Measurements from ENCODE around the gene IL17RD. TPM values are rescaled to one million over a fixed set of nuclear protein-coding genes. Genes with fewer than 3 reads are reported as not detected.

IL17RD gene
- total and polyA plus RNA-seq, 9 of the 15 experiments (the other 6 are each of a cell fraction or from before 2014, with no cell fraction given), result under 0.01 to 0.09 (median 0.04) TPM; not detected in 4

DNA sequence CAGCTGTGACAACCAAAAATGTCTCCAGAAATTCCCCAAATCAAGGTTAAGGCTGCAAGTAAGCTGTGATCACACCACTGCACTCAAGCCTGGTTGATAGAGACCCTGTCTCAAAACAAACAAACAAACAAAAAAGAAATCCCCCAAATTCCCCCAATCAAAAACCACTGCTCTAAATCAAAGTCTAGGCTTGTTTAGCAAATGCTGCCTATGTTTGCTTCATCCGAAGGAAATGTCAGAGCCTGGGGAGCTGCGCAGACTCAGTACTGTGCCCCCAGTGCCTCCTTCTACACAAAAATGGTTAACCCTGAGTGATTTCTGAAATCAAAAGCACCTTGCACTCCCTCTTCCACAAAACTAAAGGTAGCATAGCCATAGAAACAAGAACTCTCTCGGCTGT is 13.4 kb downstream of the IL17RD start:
- H3K79me2 ChIP-seq (ENCODE audit: control insufficient read depth, insufficient read depth, low read length), result no peaks in the 10 kb centered on the region
- no peaks in the 10 kb centered on the region for H4K20me1 ChIP-seq (replicated peaks; ENCODE audit: control insufficient read depth, insufficient read depth, low read length)
- no peak overlapping the region for H3K9ac ChIP-seq (ENCODE audit: insufficient read depth in 1 of 2, low read depth in 2 of 2, low read length in 2 of 2)
- FAIRE-seq (no peak), ATAC-seq (no peak), DNase-seq (ENCODE audit: extremely low read depth in 1 of 4, low spot score in 3 of 4) (no peak)
- no peaks in the 10 kb centered on the region for H3K4me1 ChIP-seq (replicated peaks in 1 of 2; ENCODE audit: control insufficient read depth in 2 of 2, insufficient read depth in 2 of 2, low read length in 2 of 2)
- in situ Hi-C loops (cut with MboI) (no loop called here), intact Hi-C loops (cut with micrococcal nuclease) (no loop called here)
- TF ChIP-seq, protein P1, sequence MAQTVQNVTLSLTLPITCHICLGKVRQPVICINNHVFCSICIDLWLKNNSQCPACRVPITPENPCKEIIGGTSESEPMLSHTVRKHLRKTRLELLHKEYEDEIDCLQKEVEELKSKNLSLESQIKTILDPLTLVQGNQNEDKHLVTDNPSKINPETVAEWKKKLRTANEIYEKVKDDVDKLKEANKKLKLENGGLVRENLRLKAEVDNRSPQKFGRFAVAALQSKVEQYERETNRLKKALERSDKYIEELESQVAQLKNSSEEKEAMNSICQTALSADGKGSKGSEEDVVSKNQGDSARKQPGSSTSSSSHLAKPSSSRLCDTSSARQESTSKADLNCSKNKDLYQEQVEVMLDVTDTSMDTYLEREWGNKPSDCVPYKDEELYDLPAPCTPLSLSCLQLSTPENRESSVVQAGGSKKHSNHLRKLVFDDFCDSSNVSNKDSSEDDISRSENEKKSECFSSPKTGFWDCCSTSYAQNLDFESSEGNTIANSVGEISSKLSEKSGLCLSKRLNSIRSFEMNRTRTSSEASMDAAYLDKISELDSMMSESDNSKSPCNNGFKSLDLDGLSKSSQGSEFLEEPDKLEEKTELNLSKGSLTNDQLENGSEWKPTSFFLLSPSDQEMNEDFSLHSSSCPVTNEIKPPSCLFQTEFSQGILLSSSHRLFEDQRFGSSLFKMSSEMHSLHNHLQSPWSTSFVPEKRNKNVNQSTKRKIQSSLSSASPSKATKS (CRISPR knock-in tag; IDR thresholded peaks at IDR 0.05), result no peak
- no peak for TF ChIP-seq NCOR1 (IDR thresholded peaks at IDR 0.05)
- TF ChIP-seq, protein P2, sequence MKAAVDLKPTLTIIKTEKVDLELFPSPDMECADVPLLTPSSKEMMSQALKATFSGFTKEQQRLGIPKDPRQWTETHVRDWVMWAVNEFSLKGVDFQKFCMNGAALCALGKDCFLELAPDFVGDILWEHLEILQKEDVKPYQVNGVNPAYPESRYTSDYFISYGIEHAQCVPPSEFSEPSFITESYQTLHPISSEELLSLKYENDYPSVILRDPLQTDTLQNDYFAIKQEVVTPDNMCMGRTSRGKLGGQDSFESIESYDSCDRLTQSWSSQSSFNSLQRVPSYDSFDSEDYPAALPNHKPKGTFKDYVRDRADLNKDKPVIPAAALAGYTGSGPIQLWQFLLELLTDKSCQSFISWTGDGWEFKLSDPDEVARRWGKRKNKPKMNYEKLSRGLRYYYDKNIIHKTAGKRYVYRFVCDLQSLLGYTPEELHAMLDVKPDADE (conservative IDR thresholded peaks at IDR 0.05; ENCODE audit: control insufficient read depth, low read depth, low read length), result no peak
- no peak for TF ChIP-seq ARID1B (IDR thresholded peaks at IDR 0.05)
- TF ChIP-seq C11orf30 (IDR thresholded peaks at IDR 0.05; ENCODE audit: low read depth), result no peak
- no peak for TF ChIP-seq L3MBTL2 (IDR thresholded peaks at IDR 0.05)
- no peak for TF ChIP-seq U2AF2 (optimal IDR thresholded peaks at IDR 0.05; ENCODE audit: low read depth, low read length)
- no peak for TF ChIP-seq ZFP36 (IDR thresholded peaks at IDR 0.05; ENCODE audit: low read depth, low read length, partially characterized antibody)
- TF ChIP-seq RB1 (IDR thresholded peaks at IDR 0.05; ENCODE audit: low read depth), result no peak
- no peak for TF ChIP-seq JUNB (CRISPR knock-in tag; conservative IDR thresholded peaks at IDR 0.05)
- no peaks in the 10 kb centered on the region for H3K36me3 ChIP-seq (ENCODE audit: control insufficient read depth, insufficient read depth, low read length)
- no peak overlapping the region for H3K4me3 ChIP-seq
- peaks cover 4 to 35% of the 10 kb centered on the region in 2 experiments; a peak in 3 of 5 replicates for H3K27me3 ChIP-seq (ENCODE audit: control insufficient read depth in 2 of 2, insufficient read depth in 2 of 2, low read length in 2 of 2)
- no peak overlapping the region for H2AFZ ChIP-seq (ENCODE audit: low read depth, low read length)
- no peak overlapping the region for H3K4me2 ChIP-seq (ENCODE audit: insufficient read depth, low read length)
- H3K9me1 ChIP-seq (ENCODE audit: control insufficient read depth, insufficient read depth, low read length), result no peaks in the 10 kb centered on the region
- 0% methylated on average over 3 of the region's 3 CpGs for WGBS (ENCODE audit: insufficient coverage, low coverage, missing lambda C conversion rate)
- no TSS peak for BruUV-seq (replicated peaks)
- H3K9me3 ChIP-seq (replicated peaks; ENCODE audit: control insufficient read depth, insufficient read depth, low read depth, low read length), result no peaks in the 10 kb centered on the region
- CTCF ChIA-PET (ENCODE audit: low intra/inter-chr PET ratio), result no interaction called here
- POLR2A ChIA-PET, result no interaction called here
- H3K27ac ChIP-seq (ENCODE audit: extremely low read depth, low read depth, low read length), result no peak overlapping the region

Measured in K562 (cell line).